H1 (cell line): Measurements from ENCODE around the gene CDK5. TPM values are rescaled to one million over a fixed set of nuclear protein-coding genes. Genes with fewer than 3 reads are reported as not detected.

Experiments
- CTCF ChIA-PET: fragments of 300-600 bp; sonication (Branson Sonifier 250); formaldehyde crosslinking; loops from one replicate; lab custom pipeline; 2021; ENCODE audit not compliant: partially characterized antibody; lab: Charles Lee
- POLR2A ChIA-PET: fragments of 300-600 bp; sonication (Branson Sonifier 250); formaldehyde crosslinking; loops from one replicate; lab custom pipeline; 2021; ENCODE audit warnings: inconsistent platforms; ENCODE audit not compliant: partially characterized antibody; lab: Charles Lee
- DNase-seq, 2 experiments: peaks; one replicate each; pipeline versions ENCODE4 v3.0.0 to v3.0.0-alpha.2; 2010 to 2022; ENCODE audit warnings: low spot score in 2 of 2, low read depth in 1 of 2, mixed read lengths in 1 of 2
- FAIRE-seq: peaks from 2 replicates; lab custom pipeline; 2011; peaks lifted over from hg19 to GRCh38; lab: Jason Lieb, UNC
- H2AFZ ChIP-seq: 2 replicates; pipeline ENCODE4 v1.8.1; 2012; ENCODE audit warnings: low read length, inconsistent platforms
- H2AK5ac ChIP-seq: 2 replicates; pipeline ENCODE4 v1.6.1; 2013; ENCODE audit warnings: low read depth, low read length
- H2BK120ac ChIP-seq: replicated peaks from 2 replicates; pipeline ENCODE3; 2013; ENCODE audit warnings: low read depth, low read length, inconsistent platforms
- H2BK12ac ChIP-seq: 2 replicates; pipeline ENCODE4 v1.6.1; 2013; ENCODE audit warnings: low read depth, low read length
- H2BK15ac ChIP-seq: 2 replicates; pipeline ENCODE4 v1.6.1; 2013; ENCODE audit warnings: low read length
- H2BK20ac ChIP-seq: 2 replicates; pipeline ENCODE4 v1.6.1; 2013; ENCODE audit warnings: low read length
- H2BK5ac ChIP-seq: 2 replicates; pipeline ENCODE4 v1.6.1; 2013; ENCODE audit warnings: low read depth, low read length
- H3K14ac ChIP-seq: 2 replicates; pipeline ENCODE4 v1.6.1; 2013; ENCODE audit warnings: inconsistent platforms; ENCODE audit not compliant: insufficient read length
- H3K18ac ChIP-seq: 2 replicates; pipeline ENCODE4 v1.6.1; 2013; ENCODE audit warnings: low read length; ENCODE audit errors: extremely low read depth
- H3K23ac ChIP-seq: 2 replicates; pipeline ENCODE4 v1.6.1; 2013; ENCODE audit warnings: inconsistent platforms; ENCODE audit not compliant: insufficient read length
- H3K23me2 ChIP-seq: 2 replicates; pipeline ENCODE4 v1.6.1; 2013; ENCODE audit warnings: low read depth, low read length
- H3K27ac ChIP-seq: 2 replicates; pipeline ENCODE4 v1.6.1; 2011; ENCODE audit warnings: low read depth, low read length, inconsistent platforms
- H3K27me3 ChIP-seq, 4 experiments: replicated peaks in 1 of 4; 1 replicate in 1 of 4; 2 replicates in 3 of 4; pipeline versions ENCODE4 v1.6.1 to v1.8.1; 2011 to 2013; ENCODE audit warnings: low read length in 3 of 4, mild to moderate bottlenecking in 3 of 4, inconsistent platforms in 2 of 4, mixed read lengths in 2 of 4, moderate library complexity in 1 of 4; ENCODE audit not compliant: control insufficient read depth in 3 of 4, insufficient read depth in 3 of 4; ENCODE audit errors: extremely low read depth in 1 of 4
- H3K36me3 ChIP-seq, 4 experiments: 2 replicates each; pipeline versions ENCODE4 v1.6.1 to v1.8.1; 2011 to 2013; ENCODE audit warnings: mild to moderate bottlenecking in 4 of 4, low read length in 3 of 4, moderate library complexity in 2 of 4, control low read depth in 1 of 4, inconsistent platforms in 1 of 4; ENCODE audit not compliant: insufficient read depth in 4 of 4, control insufficient read depth in 2 of 4
- H3K4ac ChIP-seq: replicated peaks from 2 replicates; pipeline ENCODE3; 2013; ENCODE audit warnings: low read length, low read depth, mixed read lengths, inconsistent platforms; ENCODE audit not compliant: insufficient read length
- H3K4me1 ChIP-seq, 4 experiments: replicated peaks in 1 of 4; 1 replicate in 1 of 4; 2 replicates in 3 of 4; pipeline versions ENCODE4 v1.6.1 to v1.8.1; 2011 to 2013; ENCODE audit warnings: low read length in 3 of 4, inconsistent platforms in 2 of 4, mixed read lengths in 1 of 4; ENCODE audit not compliant: insufficient read depth in 4 of 4, control insufficient read depth in 3 of 4
- H3K4me2 ChIP-seq, 2 experiments: 2 replicates each; pipeline versions ENCODE4 v1.6.1 to v1.8.1; 2011 to 2013; ENCODE audit warnings: low read depth in 2 of 2, low read length in 2 of 2, control low read depth in 1 of 2, inconsistent platforms in 1 of 2, mild to moderate bottlenecking in 1 of 2; ENCODE audit not compliant: insufficient read depth in 1 of 2
- H3K4me3 ChIP-seq, 4 experiments: fragments of 200-600, 300-600 bp in 1 of 4; sonication (generic), shearing (Covaris generic), sonication (Bioruptor Twin) in 1 of 4; 2 replicates each; pipeline versions ENCODE4 v1.5.1 to v1.8.1; 2011 to 2016; ENCODE audit warnings: low read length in 4 of 4, low read depth in 3 of 4, control low read depth in 2 of 4, inconsistent platforms in 2 of 4, mild to moderate bottlenecking in 2 of 4, mixed read lengths in 1 of 4, moderate library complexity in 1 of 4; ENCODE audit not compliant: insufficient read depth in 2 of 4; ENCODE audit errors: extremely low read depth in 1 of 4
- H3K56ac ChIP-seq: replicated peaks from 2 replicates; pipeline ENCODE3; 2013; ENCODE audit warnings: low read depth, mild to moderate bottlenecking, mixed read lengths, low read length, inconsistent platforms; ENCODE audit not compliant: insufficient read length
- H3K79me1 ChIP-seq: 2 replicates; pipeline ENCODE4 v1.6.1; 2013; ENCODE audit warnings: low read depth, low read length, control low read depth
- H3K79me2 ChIP-seq, 2 experiments: 2 replicates each; pipeline versions ENCODE4 v1.6.1 to v1.8.1; 2012 to 2013; ENCODE audit warnings: low read length in 2 of 2, mild to moderate bottlenecking in 2 of 2, inconsistent platforms in 1 of 2; ENCODE audit not compliant: insufficient read depth in 2 of 2, control insufficient read depth in 1 of 2
- H3K9ac ChIP-seq, 4 experiments: replicated peaks in 1 of 4; 1 replicate in 1 of 4; 2 replicates in 3 of 4; pipeline versions ENCODE4 v1.6.1 to v1.8.1; 2011 to 2013; ENCODE audit warnings: low read depth in 3 of 4, low read length in 3 of 4, control low read depth in 2 of 4, mild to moderate bottlenecking in 2 of 4, moderate library complexity in 2 of 4, inconsistent platforms in 1 of 4; ENCODE audit errors: extremely low read depth in 1 of 4
- H3K9me3 ChIP-seq, 2 experiments: 2 replicates each; pipeline versions ENCODE4 v1.6.1 to v1.8.1; 2012 to 2013; ENCODE audit warnings: mild to moderate bottlenecking in 2 of 2, moderate library complexity in 2 of 2, control low read depth in 1 of 2, inconsistent platforms in 1 of 2, low read depth in 1 of 2, low read length in 1 of 2, mixed read lengths in 1 of 2; ENCODE audit not compliant: insufficient read depth in 2 of 2
- H4K20me1 ChIP-seq, 2 experiments: replicated peaks in 1 of 2; 2 replicates each; pipeline versions ENCODE3 to v1.8.1; 2011 to 2013; ENCODE audit warnings: inconsistent platforms in 2 of 2, low read length in 2 of 2, mild to moderate bottlenecking in 1 of 2; ENCODE audit not compliant: insufficient read depth in 2 of 2, control insufficient read depth in 1 of 2
- H4K5ac ChIP-seq: 2 replicates; pipeline ENCODE4 v1.6.1; 2013; ENCODE audit warnings: low read length, low read depth, mixed read lengths, inconsistent platforms; ENCODE audit not compliant: insufficient read length
- H4K8ac ChIP-seq: 2 replicates; pipeline ENCODE4 v1.8.0; 2013; ENCODE audit warnings: mild to moderate bottlenecking, moderate library complexity, low read length, inconsistent platforms; ENCODE audit not compliant: insufficient read depth; ENCODE audit errors: extremely low read depth
- H4K91ac ChIP-seq: replicated peaks from 2 replicates; pipeline ENCODE3; 2013; ENCODE audit warnings: low read length, mixed read lengths, inconsistent platforms; ENCODE audit not compliant: insufficient read length
- ASH2L ChIP-seq: fragments of 200-600, 300-600 bp; sonication (generic); IDR thresholded peaks from one replicate; pipeline ENCODE4 v1.7.1; 2017; ENCODE audit warnings: low read length
- CBX5 ChIP-seq: fragments of 300-800, 300-1000 bp; sonication (generic); IDR thresholded peaks from 2 replicates; pipeline ENCODE4 v1.7.1; 2016; ENCODE audit warnings: antibody characterized with exemption, low read length, low read depth
- CEBPB ChIP-seq: IDR thresholded peaks from 2 replicates; pipeline ENCODE4 v1.6.1; 2012; ENCODE audit warnings: low read depth, low read length
- EP300 ChIP-seq, 2 experiments: IDR thresholded peaks; 1 replicate in 1 of 2; 2 replicates in 1 of 2; pipeline ENCODE4 v1.6.1; 2011 to 2012; ENCODE audit warnings: low read depth in 2 of 2, low read length in 2 of 2, mild to moderate bottlenecking in 2 of 2, borderline replicate concordance in 1 of 2, inconsistent platforms in 1 of 2, moderate library complexity in 1 of 2
- RXRA ChIP-seq: IDR thresholded peaks from 2 replicates; pipeline ENCODE4 v1.6.1; 2011; ENCODE audit warnings: low read depth, mild to moderate bottlenecking, low read length, moderate library complexity; ENCODE audit not compliant: insufficient read depth
- SIN3A ChIP-seq, 2 experiments: IDR thresholded peaks in 1 of 2; conservative IDR thresholded peaks in 1 of 2; 2 replicates each; pipeline ENCODE4 v1.6.1; 2011 to 2012; ENCODE audit warnings: low read length in 2 of 2, improper control_type of control experiment in 1 of 2, low read depth in 1 of 2, mild to moderate bottlenecking in 1 of 2
- SP4 ChIP-seq: IDR thresholded peaks from 2 replicates; pipeline ENCODE4 v1.6.1; 2012; ENCODE audit warnings: low read length, inconsistent platforms
- TEAD4 ChIP-seq: IDR thresholded peaks from 2 replicates; pipeline ENCODE4 v1.6.1; 2012; ENCODE audit warnings: low read depth, low read length, inconsistent platforms, mixed read lengths
- WGBS, 2 experiments: shearing (Covaris generic) in 1 of 2; methylation state at CpG; one replicate each; pipeline versions ENCODE4 v1.1.6 to v1.1.7; 2013 to 2015; ENCODE audit warnings: low lambda C conversion rate in 2 of 2, mixed read lengths in 2 of 2, inconsistent platforms in 1 of 2, low coverage in 1 of 2, missing lambda C conversion rate in 1 of 2; ENCODE audit not compliant: insufficient replicate concordance in 2 of 2, insufficient coverage in 1 of 2, insufficient read length in 1 of 2; ENCODE audit errors: extremely low coverage in 1 of 2, missing lambda C conversion rate in 1 of 2; 5-methylcytosine and 5-hydroxymethylcytosine counted together
- polyA plus RNA-seq, 7 experiments: library from polyadenylated mRNA; depleted of rRNA in 3 of 7; stranded (reverse) in 5 of 7; unstranded in 2 of 7; fragments of >200 nt in 5 of 7; fragments of 200-250 nt in 2 of 7; gene quantifications; 1 replicate in 5 of 7; 2 replicates in 1 of 7; 4 replicates in 1 of 7; pipeline versions ENCODE4 v1.2.1 to v1.2.3, GENCODE V29; 2011 to 2013; ENCODE audit warnings: missing spikeins in 2 of 7, mixed read lengths in 2 of 7
- total RNA-seq: library from RNA; stranded (reverse); fragmentation: NEBNext Ultra II Directional; extraction: Animal tissue kit (Norgen Biotek cat#: 25700); gene quantifications from 2 replicates; pipeline ENCODE4 v1.2.1, GENCODE V29; 2021
- TF ChIP-seq, protein P1 (sequence below), 3 experiments: IDR thresholded peaks; 1 replicate in 2 of 3; 2 replicates in 1 of 3; pipeline versions ENCODE4 v1.5.1 to v1.6.1; 2011; ENCODE audit warnings: low read length in 3 of 3, mild to moderate bottlenecking in 3 of 3, inconsistent platforms in 2 of 3, low read depth in 1 of 3, moderate library complexity in 1 of 3; ENCODE audit not compliant: insufficient read depth in 1 of 3; ENCODE audit errors: control extremely low read depth in 1 of 3
- TF ChIP-seq, protein P2 (sequence below): IDR thresholded peaks from 2 replicates; pipeline ENCODE4 v1.6.1; 2011; ENCODE audit warnings: low read depth, mild to moderate bottlenecking, low read length; ENCODE audit not compliant: insufficient read depth

CDK5 gene
- total and polyA plus RNA-seq, 2 of the 8 experiments (the other 6 are each of a cell fraction or from before 2014, with no cell fraction given): 22.8 to 37.2 TPM

DNA sequence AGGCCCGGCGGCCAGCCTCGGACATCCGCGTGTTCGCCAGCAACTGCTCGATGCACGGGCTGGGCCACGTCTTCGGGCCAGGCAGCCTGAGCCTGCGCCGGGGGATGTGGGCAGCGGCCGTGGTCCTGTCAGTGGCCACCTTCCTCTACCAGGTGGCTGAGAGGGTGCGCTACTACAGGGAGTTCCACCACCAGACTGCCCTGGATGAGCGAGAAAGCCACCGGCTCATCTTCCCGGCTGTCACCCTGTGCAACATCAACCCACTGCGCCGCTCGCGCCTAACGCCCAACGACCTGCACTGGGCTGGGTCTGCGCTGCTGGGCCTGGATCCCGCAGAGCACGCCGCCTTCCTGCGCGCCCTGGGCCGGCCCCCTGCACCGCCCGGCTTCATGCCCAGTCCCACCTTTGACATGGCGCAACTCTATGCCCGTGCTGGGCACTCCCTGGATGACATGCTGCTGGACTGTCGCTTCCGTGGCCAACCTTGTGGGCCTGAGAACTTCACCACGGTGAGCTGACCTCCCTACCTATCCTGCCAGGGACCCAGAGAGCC is 8.7 kb downstream of the CDK5 start:
- peaks cover 0 to 8% (median 5%) of the 10 kb centered on the region in 4 experiments; a peak in 3 of 7 replicates for H3K4me1 ChIP-seq
- CTCF ChIA-PET: interaction anchor here (0.8 to 3.6 kb wide), 7 partner anchors 9 to 709 kb away, joined by 3 to 14 read pairs (median 3); partner anchors contain the start of gene CDK5
- no peak for DNase-seq
- H2AFZ ChIP-seq: no peak overlapping the region
- H3K79me1 ChIP-seq: no peaks in the 10 kb centered on the region
- H4K20me1 ChIP-seq: peaks cover 2 to 14% of the 10 kb centered on the region in 2 experiments
- POLR2A ChIA-PET: no interaction called here
- no peak overlapping the region for H4K8ac ChIP-seq
- H3K27ac ChIP-seq: no peak overlapping the region
- no peak overlapping the region for H2BK120ac ChIP-seq
- H2BK12ac ChIP-seq: no peak overlapping the region; the same call in 1 of the 2 replicates
- no peak overlapping the region for H3K56ac ChIP-seq
- H2BK15ac ChIP-seq: no peak overlapping the region; the same call in 1 of the 2 replicates
- H2BK20ac ChIP-seq: no peak overlapping the region
- H4K5ac ChIP-seq: no peak overlapping the region
- H3K36me3 ChIP-seq: no peaks in the 10 kb centered on the region
- no peak overlapping the region for H3K4me3 ChIP-seq
- no peak overlapping the region for H2AK5ac ChIP-seq
- no peaks in the 10 kb centered on the region for H3K9me3 ChIP-seq
- no peak overlapping the region for H3K9ac ChIP-seq
- no peaks in the 10 kb centered on the region for H3K79me2 ChIP-seq
- peaks cover 4 to 33% (median 24%) of the 10 kb centered on the region in 4 experiments for H3K27me3 ChIP-seq
- H3K23me2 ChIP-seq: peaks cover 3% of the 10 kb centered on the region; the same call in 1 of the 2 replicates
- H3K23ac ChIP-seq: no peak overlapping the region
- H2BK5ac ChIP-seq: no peak overlapping the region
- H3K14ac ChIP-seq: no peak overlapping the region
- H3K18ac ChIP-seq: no peak overlapping the region
- no peak overlapping the region for H4K91ac ChIP-seq
- no peak for FAIRE-seq
- WGBS, 2 experiments: 95% methylated on average over 30 of the region's 38 CpGs; no CpG with 5 or more reads in 1 of the 2 experiments
- H3K4me2 ChIP-seq: no peak overlapping the region
- H3K4ac ChIP-seq: no peak overlapping the region
- TF ChIP-seq EP300 (IDR thresholded peaks at IDR 0.05; ENCODE audit: borderline replicate concordance in 1 of 2, low read depth in 2 of 2, low read length in 2 of 2) (no peak), CEBPB (no peak), SIN3A (conservative IDR thresholded peaks at IDR 0.05 in 1 of 2, IDR thresholded peaks at IDR 0.05 in 1 of 2; ENCODE audit: low read depth in 1 of 2, low read length in 2 of 2) (no peak), CBX5 (no peak), TEAD4 (no peak), SP4 (no peak), ASH2L (no peak), RXRA (no peak)
- TF ChIP-seq, protein P1, sequence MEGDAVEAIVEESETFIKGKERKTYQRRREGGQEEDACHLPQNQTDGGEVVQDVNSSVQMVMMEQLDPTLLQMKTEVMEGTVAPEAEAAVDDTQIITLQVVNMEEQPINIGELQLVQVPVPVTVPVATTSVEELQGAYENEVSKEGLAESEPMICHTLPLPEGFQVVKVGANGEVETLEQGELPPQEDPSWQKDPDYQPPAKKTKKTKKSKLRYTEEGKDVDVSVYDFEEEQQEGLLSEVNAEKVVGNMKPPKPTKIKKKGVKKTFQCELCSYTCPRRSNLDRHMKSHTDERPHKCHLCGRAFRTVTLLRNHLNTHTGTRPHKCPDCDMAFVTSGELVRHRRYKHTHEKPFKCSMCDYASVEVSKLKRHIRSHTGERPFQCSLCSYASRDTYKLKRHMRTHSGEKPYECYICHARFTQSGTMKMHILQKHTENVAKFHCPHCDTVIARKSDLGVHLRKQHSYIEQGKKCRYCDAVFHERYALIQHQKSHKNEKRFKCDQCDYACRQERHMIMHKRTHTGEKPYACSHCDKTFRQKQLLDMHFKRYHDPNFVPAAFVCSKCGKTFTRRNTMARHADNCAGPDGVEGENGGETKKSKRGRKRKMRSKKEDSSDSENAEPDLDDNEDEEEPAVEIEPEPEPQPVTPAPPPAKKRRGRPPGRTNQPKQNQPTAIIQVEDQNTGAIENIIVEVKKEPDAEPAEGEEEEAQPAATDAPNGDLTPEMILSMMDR (IDR thresholded peaks at IDR 0.05; ENCODE audit: control extremely low read depth in 1 of 3, insufficient read depth in 1 of 3, low read depth in 1 of 3, low read length in 3 of 3): no peak
- TF ChIP-seq, protein P2, sequence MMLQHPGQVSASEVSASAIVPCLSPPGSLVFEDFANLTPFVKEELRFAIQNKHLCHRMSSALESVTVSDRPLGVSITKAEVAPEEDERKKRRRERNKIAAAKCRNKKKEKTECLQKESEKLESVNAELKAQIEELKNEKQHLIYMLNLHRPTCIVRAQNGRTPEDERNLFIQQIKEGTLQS: no peak
